HG03558 (cell line): ENCODE data around the gene TEX48.

ENCODE experiments used
- ATAC-seq: cut with Tn5 transposase; IDR thresholded peaks from one replicate; pipeline ENCODE4 v1.9.1; 2021; ENCODE audit warnings: moderate number of reproducible peaks; ENCODE audit not compliant: unreplicated experiment; ENCODE audit errors: extremely low read depth

The TEX48 gene

DNA sequence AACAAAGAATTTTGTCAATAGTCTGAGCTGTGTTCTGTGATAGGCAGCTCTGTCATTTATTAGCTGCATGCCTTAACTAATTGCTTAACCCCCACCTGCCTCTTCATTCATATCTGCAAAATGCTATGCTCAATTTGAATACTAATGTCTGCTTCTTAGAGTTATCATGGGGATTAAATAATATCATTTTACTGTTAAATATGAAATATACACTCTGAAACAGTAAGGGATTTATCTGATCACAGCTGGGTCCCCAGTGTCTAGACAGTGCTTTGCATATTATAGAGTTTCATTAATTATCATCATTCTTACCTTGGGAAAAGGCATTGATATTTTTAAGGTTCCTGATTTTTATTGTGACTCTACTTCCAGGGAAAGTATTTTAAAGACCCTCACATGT is 12.0 kb downstream of the TEX48 start:
- no peak for ATAC-seq

DNA sequence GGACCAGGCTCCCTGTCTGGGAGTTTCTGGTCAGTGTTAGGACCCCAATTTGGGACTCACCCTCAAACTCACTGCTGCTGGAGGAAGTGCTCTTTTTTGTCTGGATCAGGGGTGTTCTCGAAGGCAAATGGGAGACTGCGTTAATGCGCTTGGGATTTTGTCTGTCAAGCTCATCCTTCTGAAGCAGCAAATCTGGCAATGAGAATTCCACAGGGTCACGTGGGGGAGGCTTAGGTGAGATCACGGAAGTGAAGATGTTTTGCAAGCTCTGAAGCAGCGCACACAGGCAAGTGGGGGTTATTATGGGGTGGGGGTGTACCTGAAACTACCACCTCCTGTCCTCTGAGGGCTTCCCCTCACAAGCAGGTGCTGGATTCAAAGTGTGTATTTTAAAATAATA is 13.8 kb downstream of the TEX48 start:
- no peak for ATAC-seq

GRCh38 chr9:114666851-114667250 is 15.1 kb downstream of the TEX48 start:
- no peak for ATAC-seq

DNA sequence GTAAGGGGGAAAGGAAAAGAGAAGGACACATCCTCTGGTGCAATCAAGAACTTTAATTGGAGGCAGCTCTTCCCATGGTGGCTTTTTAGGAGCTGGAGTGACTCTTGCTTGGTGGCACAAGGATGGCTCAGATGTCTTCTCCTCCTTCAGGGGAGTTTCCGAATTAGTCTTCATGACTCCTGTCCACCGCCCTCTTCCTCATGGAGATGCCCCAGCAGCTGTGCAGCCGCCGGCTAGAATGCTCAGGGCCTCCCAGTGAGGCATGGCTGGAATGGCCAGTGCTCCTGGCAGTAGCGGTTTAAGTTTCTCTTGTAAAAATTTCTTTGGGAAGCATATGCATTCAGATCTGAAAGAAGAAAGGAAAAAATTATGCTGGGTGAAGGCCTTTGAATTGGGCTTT is 15.6 kb downstream of the TEX48 start:
- ATAC-seq: no peak

GRCh38 chr9:114664181-114664580 is 17.8 kb downstream of the TEX48 start:
- ATAC-seq: no peak

- ATAC-seq: no peak
Measured at GRCh38 chr9:114662081-114662989, 19.7 kb downstream of the TEX48 start.

- ATAC-seq: no peak
Measured at GRCh38 chr9:114657705-114658104, 24.3 kb downstream of the TEX48 start, which contains the start of gene TEX53. TEX53 (minus strand) TSS chr9:114657805; CDS start chr9:114657774, 31 bp downstream.

GRCh38 chr9:114656301-114656700 is 25.7 kb downstream of the TEX48 start:
- ATAC-seq: no peak

DNA sequence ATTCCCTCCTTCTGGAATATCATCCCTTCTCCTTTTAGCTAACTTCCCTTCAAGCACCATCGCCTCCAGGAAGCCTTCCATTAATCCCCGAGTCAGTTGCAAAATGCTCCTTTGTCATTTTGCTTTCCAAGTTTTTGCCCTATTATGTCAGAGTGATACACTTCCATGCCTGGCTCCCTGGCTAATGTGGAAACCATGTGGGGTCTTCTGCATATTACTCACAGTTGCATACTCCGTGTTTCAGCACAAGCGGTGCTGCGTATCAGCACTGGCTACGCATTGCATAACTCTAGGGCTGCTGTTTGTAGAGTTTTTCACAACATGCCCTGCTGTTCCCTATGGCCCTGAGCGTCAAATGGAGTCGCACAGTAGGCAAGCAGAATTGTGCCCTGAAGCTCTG is 26.3 kb downstream of the TEX48 start:
- no peak for ATAC-seq

DNA sequence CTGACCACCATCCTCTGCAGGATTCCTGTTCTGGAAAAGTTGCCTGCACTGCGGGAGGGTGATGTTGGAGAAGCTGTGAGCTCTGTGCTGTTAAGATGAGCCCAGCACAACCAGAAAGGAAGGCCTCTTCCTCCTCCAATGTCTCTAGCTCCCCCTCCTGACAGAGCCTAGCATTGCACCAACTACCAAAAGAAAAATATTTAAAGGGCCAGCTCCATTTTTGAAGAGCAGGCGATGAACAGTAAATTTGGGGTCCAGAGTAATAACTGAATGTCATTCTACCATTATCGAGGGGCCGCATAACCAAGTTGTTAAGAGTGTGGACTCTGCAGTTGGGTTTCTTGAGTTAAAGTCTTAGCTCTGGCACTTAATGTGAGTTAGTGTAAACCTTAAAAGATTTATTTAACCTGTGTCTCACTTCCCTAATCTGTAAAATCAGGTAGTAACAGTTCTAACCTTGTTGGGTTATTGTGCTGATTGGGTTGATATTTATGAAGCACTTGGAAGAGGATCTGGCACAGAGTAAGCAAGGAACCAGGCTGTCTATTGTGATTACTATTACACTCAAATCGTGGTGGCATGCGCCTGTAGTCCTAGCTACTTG is 28.3 kb downstream of the TEX48 start:
- ATAC-seq: no peak

- ATAC-seq: no peak
Measured at GRCh38 chr9:114652776-114653555, 29.0 kb downstream of the TEX48 start.

DNA sequence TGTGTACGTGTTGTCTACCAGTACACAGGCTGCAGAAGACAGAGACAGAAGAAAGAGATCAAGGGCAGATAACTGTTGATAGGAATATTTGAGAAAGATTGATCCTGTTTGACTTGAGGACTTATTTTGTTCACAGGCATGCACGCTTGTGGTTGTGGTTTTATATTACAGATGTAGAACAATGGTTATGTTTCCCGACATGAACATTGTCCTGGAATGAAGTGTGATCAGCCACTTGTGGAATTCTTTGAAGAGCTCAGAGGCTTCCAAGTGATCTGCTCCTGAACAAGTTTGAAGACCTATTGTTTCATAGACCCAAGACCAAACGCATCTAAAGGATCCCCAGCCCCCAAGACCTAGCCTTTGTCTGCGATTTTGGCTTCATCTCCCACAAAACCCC is 38.1 kb downstream of the TEX48 start:
- ATAC-seq: no peak

GRCh38 chr9:114643001-114643400 is 39.0 kb downstream of the TEX48 start:
- ATAC-seq: no peak

DNA sequence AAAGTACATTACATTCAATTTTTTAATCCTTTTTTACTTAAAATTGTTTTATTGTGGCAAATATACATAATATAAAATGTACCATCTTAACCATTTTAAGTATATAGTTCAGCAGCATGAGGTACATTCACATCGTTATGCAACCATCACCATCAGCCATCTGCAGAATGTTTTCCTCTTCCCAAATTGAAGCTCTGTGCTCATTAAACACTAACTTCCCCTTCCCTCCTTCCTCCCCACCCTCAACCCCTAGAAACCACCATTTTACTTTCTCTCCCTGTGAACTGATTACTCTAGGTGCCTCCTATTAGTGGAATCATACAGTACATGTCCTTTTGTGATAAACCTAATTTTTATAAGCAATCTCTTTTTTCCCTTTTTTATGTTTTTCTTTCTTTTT is 40.0 kb downstream of the TEX48 start:
- ATAC-seq: no peak

- no peak for ATAC-seq
Measured at GRCh38 chr9:114638404-114638803, 43.6 kb downstream of the TEX48 start.

GRCh38 chr9:114634387-114634786 is 47.6 kb downstream of the TEX48 start:
- ATAC-seq: no peak

DNA sequence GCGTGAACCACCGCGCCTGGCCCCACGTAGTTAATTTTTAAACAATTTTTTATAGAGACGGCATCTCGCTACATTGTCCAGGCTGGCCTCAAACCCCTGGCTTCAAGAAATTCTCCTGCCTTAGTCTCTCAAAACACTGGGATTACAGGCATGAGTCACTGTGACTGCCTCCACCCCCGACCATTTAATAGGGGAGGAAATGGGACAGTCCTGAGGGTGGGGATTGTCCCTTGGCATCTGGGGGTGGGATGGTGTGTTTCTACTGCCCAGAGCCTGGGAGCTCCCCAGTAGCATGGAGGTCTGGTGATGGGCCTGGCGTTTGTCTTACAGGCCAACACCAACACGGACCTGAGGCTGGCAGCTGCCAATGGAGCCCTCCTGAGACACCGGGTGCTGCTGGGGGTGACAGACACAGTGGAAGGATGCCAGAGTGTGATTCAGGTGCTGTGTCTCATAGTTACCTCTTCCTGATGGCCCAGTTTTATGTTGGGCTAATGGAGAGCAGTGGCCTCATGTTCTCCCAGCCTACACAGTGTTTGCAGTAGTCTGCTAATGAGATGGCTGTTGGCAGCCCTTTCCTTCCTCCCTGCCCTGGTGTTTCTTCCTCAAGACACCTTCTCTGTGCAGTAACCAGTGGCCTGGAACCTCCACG is 48.4 kb downstream of the TEX48 start:
- ATAC-seq: no peak

DNA sequence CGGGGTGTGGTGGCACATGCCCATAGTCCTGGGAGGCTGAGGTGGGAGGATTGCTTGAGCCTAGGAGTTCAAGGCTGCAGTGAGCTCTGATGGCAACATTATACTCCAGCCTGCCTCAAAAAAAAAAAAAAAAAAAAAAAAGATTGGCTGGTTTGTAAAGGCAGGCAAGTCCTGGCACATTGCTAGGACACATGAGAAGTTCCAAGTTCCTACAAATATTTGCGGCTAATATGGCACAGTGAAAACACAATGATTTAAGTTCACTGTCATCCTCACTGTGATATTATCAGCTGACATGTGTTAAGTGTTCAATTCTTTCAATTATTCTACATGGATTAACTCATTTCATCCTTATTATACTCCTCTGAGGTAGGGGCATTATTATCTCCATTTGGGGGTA is 50.8 kb downstream of the TEX48 start:
- ATAC-seq: no peak

DNA sequence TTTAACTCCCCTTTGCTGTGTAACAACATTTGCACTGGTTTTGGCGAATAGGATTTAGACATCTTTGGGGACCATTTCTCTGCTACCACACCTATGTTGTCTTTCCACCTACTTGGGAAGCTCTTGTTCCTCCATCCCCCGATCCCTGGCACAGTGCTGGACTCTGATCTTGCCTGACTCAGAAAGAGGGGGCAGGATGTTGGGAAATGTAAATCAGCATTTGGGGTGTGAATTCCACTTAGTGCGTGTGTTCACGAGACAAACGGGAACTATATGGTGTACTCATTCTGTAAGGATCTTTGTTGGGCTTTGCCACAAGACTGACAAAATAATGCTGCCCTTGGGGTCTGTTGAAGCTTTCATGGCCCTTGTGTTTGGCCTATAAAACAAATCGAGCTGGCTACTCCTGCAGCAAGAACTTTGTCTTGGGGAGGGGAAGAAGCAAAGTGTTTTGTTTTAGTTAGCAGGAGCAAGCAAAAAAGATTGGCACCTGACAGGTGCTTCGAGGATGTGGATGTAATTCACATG is 52.4 kb downstream of the TEX48 start:
- no peak for ATAC-seq

DNA sequence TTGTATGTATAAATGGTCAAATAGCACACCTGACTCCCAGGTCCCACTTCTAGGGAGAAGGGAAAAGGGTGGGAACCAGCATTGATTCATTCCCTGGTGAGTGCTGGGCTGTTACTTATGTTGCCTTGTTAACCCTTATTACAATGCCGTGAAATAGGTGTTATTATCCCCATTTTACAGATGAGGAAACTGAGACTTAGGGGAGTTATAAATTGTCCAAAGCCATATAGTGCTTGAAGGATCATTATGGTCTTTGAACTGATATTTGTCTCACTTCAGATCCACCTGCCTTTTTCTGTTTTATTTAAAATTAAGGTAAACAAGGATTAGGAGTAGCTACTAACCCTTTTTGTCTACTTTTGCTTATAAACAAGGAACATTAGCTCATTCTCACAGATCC is 54.4 kb downstream of the TEX48 start:
- ATAC-seq: no peak
